ENCODE results near the gene COL1A1.
A peak's percentile ranks its signal among the peaks of the same experiment; 100 is the strongest.

COL1A1 gene

DNA sequence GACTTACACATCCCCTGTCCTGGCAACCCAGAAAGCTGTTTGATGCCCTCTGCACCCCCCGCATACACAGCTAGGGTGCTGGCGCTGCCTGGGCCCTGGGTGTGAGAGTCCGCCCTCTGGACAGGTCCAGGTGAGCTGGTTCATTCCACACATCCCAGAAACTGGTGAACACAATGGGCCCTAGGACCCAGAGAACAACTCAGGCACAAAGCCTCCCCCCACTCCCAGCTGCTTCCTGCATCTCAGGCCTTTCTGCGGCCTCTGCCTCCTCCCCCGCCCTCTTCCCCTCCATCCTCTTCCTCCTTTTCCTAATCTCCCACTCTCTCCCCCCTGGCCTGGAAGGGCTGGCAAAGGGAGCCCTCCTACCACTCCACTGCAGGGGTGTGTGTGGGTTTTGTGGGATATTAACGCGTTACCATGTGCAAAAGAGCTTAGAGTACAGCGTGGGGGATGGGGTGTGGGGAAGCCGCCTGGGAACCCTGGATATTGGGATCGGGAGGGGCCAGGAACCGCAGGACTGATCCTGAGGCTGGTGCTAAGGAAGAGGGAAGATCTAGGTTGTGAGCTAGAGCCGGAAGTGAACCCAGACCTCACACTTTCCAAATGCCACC, 49.4 kb downstream of the COL1A1 start:
- peak; percentile 91 to 95 for DNase-seq

DNA sequence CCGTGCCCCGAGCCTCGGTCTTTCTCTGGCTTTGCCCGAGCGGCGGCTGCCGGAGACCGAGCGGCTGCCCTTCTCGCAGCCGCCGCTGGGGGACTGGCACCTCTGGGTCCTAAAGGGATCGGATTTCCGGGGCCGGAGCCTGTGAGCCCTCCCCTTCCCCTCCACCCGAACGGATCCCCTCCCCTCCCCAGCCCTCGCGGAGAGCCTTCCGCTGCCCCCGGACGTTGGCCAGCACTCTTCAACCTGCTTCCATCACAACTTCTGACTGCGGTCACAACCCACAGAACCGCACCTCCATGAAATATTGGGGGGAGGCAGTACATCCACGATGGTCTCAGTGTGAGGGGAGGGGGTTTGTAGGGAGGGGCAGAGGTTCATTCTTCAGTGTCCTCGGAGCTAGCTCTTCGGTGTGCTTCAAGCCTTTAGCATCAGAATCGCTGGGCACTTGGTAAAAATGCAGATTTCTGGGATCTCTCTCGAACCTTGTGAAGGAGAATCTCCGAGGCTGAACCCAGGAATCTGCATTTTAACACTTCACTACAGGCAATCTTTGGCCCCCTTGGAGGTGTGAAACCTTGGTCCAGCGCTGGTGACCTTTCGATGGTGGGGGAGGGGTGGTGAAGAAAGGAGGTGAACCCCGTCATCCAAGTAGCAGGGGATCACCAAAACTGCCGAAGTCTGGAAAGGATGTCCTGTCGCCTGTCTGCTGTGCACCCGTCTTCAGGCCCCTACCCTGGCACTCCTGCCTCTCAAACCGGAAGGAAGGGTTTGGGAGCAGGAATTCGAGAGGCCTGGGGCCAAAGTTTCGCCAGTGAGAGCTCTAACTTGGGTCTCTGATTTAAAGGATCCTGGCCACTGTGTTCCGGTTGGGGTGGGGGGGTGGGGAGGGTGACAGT, 50.1 kb downstream of the COL1A1 start:
- DNase-seq = peak; percentile 91 to 93

DNA sequence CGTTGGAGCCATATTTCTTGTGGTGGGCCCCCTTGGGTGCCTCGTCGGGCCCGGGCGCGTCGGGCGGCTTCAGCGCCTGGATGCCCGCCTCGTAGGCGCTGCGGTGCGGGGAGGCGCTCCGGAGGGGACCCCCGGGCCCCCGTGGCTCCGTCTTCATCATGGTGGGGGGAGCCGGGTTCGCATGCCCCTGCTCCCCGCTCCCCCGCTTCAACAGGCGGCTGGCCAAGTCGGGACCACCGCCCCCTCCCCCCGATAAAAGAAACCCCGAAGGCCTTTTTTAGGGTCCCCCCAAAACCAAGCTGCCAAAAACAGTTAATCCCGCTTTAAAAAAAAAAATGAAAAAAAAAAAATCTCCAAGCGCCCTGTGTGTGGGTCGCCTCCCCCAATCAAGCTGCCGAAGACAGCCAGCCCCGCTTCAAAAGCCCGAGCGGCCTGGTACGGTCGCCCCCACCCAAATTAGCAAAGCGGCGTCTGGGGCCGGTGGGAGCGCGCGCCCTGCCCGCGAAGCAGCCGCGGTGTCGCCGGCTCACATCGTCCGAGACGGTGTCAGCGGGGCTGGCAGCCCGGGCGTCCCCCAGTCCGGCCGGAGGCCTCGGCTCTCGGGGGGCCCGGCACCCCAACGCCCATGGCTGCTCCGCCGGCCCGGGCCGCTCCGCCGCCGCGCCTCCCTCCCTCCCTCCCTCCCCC, 50.9 kb downstream of the COL1A1 start, which contains the start of gene PPP1R9B:
TSS of gene PPP1R9B (minus strand) at position 324 of the 687 bp plus-strand sequence. CDS start at position 160, 164 bp downstream.
- no peak for DNase-seq

DNA sequence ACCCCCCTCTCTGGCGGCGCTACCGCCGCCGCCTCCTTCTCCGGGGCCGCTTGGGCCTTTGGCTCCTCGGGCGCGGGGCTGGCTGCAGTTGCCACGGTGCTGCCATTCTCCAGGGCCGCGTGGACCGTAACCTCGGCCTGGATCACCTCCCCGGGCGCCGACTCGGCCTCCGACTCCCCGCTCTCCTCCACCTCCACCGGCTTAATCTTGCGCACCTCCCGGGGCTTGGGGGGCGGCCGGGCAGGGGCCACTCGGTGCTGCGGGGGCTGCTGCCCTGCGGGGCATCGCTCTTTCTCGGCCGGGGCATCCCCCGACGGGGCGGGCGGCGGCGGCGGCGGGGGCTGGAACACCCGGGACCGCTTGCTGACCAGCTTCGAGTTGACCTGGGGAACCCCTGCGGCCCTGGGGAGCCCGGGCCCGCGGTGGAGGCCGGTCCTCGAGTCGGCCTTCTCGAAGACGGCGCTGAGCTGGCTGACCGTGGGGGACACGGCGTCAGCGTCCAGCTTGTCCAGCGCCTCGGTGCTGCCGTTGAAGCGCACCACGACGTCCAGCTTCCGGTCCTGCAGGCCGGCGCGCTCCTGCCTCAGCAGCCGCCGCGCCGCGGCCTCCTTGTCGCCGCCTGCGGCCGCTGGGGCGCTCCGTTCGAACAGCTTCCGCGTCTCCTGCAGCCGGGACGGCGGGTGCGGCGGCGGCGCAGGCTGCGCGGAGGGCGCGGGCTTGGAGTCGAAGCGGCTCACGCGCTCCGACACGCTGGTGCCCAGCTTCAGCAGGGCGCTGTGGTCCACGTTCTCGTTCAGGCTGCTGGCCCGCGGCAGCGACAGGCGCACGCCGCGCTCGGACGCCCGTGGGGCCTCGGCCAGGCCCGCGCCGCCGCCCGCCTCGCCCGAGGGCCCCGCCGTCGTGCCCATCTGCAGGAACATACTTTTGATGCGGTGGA, 51.7 kb downstream of the COL1A1 start:
- DNase-seq = peak in 1 of 2 experiments; percentile 35

DNA sequence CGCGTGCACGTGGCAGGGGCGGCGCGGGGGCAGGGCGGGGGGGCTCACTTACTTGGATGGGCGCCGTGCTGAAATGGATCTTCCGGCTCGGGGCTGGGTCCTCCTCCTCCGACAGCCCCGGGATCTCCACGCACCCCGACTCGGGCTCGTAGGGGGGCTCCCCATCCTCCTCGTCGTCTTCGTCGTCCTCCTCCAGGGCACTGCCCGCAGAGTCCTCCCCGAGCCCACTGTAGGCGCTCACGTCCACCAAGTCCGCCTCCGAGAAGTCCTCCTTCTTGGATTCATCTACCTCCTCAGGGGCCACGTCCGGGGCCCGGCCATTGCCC, 52.4 kb downstream of the COL1A1 start:
- DNase-seq = no peak

DNA sequence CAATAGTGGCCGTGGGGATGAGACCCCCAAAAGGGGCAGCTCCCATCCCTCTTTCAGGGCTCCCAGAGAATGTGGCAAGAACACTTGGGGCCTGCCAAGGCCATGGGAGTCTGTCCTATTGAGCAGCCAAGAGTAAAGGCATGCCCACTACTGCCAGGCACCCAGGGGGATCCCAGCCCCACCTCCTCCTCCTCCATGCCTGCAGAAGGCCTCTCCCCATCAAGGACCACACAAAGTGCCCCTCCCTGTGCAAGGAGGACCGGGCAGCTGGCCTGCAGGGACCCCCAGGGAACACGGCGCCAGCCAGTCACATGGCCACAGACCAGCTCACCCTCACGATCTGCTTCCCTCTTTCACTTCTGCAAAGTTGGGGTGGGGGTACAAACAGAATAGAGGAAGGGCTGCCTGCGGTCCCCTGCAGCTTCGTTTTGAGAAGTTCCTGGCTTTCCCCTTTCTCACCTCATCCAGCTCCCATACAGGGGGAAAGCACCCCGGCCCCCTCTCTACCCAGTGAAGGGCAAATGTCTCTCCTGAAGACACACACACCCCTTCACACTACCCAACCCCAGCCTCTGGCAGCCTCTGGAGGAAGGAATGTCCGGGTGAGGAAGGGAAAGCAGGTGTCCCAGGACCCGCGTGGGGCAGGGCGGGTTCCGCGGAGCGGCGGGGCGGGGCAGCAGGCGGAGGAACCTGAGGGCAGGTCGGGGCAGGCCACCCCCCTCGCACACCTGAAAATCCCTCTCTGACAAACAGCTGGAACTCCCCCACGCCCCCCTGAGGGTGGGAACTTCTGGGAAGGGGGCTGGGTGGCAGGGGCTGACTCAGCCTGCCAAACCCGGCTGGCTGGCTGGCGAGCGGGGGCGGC, 53.0 kb downstream of the COL1A1 start:
- DNase-seq = peak in 1 of 2 experiments; percentile 57

DNA sequence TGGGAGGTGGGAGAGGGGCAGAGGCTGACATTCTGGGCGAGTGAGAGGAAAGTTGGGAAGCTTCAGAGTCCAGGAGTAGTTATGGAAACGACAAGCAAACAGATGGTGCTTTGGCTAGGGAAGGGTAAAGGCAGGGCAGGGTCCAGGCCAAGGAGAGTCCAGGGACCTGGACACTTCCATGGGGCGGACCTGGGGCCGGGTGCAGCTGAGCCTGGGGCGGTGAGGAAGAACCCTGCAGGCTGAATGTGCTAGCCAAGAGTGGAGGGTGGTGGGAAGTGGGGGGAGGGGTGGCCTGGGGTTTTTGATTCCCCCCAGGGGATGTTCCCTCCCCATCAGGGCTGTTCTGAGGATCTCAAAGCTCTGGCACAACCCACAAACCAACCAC, 53.6 kb downstream of the COL1A1 start:
- DNase-seq = no peak

DNA sequence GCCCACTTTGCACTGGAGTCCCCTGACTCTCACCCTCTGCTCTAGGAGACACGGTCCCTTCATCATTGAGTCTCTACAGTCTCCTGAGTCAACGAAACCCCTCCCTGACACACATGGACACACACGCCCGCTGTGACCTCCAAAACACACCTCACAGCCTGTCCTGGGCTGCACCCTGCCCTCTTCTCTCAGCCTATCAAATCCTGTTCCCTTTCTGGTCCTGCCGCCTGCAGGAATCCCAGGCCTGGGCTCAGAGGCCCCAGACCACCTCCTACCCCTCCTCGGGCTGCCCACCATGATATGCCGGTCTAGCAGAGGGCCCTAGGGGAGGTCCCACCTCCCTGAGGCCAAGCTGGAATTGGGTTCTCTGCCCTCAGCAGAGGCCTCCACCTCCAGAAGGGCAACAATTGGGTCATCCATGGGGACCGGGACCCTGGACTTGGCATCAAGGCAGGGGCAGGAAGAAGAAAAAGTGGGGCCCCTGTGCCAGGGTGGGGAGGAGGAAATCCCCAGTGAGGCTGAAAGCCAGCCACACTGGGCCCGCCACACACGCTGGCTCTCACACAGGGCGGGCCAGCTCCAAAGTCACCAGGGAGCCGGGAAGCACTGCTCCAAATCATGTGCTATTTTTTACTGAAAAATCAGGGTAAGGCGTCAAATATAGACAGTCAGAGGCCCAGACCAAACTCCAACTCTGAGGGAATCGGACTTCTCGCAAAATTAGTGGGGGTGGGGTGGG, 54.3 kb downstream of the COL1A1 start:
- no peak for DNase-seq

DNA sequence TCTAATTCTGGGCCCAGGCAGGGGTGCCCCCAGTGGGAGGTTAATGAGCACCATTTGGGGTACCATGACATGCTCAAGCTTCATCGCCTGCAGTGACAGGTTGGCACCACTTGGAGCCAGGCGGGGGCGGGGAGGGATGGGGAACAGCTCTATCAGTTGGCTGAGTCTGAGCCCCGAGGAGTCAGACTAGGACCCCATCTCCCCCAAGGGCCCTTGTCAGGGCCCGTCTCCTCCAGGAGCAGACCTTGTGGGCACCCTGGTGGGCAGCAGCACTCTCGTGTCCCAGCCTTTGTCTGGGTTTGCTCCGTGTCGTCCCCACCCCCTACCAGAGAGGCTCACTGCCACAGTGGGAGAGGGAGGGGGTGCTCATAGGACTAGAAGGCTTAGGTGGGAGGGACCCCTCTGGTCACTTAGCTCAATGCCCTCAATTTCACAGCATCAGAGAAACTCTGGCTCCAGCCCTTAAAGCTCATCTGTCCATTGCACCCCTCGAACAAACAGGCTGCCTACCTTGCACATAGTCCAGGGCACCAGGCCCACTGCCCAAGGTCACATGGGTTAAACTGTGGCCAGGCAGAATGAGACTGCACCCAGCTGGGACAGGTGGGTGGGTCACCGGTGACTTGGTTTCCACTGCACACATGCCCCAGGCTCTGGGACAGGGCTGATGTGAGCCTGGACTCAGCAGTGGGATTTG, 55.1 kb downstream of the COL1A1 start:
- no peak for DNase-seq

DNA sequence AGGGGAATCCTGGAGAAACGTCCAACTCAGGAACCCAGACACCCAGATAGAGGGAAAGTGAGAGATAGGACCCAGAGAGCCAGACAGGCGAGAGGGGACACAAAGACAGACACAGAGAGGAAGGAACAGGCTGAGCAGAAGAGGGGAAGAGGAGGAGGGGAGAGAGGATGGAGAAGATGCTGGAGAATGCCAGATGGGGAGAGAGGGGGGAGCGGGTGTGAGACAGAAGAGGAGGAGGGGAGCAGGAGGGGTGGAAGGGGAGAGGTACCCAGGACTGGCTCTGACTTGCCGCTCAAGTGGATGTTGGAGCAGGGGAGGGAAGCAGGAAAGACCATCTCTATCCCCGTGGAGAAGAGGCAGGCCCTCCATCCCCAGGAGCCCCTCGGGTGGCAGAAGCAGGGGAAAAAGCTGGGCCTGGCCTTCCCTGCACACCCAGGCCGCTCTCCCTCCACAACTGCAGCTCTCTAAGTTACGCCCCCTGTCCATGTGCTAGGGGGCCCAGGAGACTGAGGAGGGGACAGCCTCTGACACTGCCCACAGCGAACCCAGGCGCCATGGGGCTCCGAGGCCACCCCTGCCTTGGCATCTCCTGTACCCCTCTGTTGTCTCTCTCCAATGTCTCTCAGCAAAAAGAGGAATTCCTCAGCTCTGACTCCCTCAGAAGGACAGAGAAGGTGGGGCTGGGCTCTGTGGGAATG, 55.8 kb downstream of the COL1A1 start:
- peak; percentile 56 to 78 for DNase-seq

DNA sequence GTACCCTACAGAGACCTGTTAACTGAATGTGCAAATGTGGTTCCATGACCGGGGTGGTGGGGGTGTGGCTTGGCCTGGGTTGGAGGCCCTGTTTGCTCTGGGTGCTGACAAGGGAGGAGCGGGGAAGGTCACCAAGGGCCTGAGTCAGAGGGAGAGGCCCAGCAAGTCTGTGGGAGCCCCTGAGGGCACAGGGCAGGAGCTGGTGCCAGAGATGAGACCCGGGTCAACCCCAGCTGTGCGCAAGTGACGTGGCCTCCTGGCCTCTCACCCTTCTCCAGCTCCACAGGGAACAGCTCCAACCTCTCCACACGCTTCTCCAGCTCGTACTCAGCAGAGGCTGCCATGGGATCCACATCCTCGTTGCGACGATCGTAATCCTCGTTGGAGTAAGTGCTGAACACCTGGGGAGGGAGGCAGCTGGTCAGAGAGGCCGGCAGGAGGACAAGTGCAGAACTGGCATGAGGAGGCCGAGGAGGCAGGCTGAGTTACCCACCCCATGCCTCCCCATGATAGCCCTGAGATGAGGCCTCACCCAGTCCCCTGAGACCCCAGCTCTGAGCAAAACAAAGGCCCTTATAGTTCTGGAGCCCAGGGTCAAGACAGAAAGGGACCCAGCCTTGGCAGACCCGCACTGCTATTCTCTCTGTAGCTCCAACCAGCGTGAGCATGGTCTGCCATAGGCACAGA, 56.4 kb downstream of the COL1A1 start:
- no peak for DNase-seq

DNA sequence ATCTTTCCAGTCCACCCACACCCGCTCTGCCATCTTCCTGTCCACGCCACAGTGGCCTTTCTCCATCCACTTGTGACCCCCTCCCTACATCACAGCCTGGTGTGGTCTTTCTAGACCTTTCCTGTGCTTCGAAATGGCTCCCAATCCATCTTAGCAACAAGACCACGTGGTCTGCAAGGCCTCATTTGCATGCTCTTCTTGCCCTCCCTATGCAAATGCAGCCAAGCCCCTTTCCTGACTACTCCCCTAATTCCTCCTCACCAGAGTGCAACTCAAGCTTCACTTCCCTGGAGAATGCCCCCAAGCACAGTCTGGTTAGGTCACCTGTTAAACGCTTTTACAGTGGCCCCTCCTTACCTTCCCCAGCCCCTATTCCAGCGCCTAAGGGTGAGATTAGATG, 57.1 kb downstream of the COL1A1 start:
- no peak for DNase-seq

DNA sequence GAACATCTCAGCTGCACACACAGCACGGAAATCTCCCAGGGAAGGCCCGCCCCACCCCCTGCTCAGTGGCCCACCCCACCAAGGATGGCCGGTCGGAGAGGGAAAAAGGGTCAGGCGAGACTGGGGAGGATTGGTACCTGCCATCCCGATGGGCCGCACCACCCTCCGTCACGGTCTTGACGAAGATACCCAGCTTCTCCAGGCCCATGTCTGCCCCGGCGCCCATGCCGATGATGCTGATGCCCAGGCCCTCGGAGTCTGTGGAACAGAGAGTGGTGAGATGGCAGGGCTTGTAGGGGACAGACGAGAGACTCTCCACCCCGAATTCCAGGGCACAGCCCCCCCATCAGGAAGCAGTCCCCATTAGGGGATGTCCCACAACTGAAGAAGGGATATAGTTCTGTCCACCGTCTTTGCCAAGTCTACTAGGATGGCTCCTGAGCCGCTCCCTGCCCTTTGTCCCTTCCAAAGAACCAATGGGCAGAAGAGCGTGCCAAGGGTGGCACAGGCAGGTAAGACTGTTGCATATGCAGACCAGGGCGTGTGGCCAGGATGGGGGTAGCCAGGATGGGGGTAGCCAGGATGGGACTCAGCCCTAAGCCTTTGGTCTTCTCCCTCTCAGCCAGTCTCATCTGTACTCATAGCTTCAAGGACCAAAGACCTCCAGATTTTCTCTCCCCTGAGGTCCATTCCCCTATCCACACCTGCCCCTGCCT, 57.8 kb downstream of the COL1A1 start:
- DNase-seq = no peak

DNA sequence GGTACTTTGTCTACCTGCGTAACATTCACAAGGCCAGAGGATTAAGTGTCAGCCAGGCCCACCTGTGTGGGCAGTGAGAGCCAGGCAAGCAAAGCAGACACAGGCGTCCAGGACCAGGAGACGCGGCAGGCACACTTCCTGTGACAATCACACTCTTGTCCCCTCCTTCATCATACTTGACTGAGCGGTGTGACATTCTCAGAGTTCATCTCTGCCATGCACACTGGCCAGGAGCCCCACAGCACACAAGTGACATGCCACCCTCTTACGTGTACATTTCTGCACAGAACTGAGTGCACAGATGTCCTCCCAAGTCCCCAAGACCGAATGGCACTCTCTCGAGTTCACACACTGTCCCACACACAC, 59.7 kb downstream of the COL1A1 start:
- no peak for DNase-seq

DNA sequence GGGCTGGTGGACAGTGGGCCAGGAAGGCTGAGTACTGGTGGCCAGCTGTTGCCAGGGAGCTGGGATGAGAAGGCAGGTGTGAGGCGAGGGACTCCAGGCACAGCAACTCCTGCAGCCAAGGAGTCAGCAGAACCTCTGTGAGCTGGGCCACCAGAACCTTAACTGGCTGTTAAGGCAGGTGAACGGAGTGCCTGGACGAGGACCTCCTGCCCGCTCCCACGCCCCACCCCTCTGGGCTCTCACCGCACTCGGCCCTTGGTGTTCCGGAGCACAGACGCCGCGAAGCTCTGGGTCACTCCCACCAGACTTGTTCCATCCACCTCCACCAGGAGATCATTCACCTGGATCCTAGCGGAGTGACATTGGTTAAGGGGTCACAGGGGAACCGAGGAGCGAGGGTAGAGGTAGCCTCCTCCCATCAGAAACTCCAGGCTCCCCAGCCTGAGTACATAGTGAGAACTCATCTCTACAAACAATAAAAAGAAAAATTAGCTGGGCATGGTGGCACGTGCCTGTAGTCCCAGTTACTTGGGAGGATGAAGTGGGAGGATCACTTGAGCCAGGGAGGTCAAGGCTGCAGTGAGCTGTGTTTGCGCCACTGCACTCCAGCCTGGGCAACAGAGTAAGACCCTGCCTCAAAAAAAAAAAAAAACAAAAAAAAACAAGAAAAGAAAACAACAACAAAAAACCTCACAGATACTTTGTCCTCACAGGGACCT, 60.2 kb downstream of the COL1A1 start:
- no peak for DNase-seq

DNA sequence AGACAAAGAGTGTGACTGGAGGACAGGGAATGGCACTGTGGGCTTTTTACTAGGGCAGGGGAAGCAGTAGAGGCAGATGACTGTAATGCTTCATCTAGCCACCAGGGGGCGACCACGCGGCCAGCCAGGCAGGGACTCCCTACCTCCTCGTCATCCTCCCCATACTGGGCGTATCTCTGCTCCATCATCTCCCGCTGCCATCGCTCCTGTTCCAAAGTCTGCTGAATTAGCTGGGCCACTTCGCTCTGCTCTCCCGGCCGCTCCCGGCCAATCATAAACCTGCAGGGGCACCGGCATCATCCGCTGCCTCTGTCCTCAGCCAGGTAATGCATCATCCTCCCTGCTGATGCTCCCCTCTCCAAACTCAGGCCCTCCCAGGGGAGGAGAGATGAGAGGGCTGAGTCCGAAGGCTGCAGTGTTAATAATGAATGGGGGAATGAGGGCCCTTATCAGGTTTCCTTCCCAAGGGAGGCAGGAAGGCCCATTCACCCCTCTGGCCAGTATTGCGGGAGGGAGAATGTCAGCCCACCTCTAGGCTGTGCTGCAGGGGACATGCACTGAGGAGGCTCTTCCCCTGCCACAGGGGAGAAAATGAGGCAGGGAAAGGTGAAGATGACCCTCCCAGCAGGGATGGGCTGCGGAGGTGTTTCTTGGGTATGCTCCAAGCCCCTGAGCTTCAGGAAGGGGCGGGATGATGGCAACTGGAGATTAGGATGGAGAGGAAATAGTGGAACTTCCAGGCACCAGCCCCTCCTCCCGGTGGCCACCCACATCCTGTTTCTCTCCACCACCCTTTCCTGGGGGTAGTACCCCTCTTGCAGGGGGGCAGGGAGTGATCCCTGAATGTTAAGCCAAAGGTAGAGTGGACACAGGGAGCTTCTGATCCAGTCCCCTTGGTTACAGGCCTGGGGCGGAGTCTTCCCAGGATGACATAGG, 61.2 kb downstream of the COL1A1 start:
- peak; percentile 17 to 55 for DNase-seq

Measured in NCI-H524 (cell line).